Stomach (tissue), 9 donors: ENCODE results near the gene ATR. TPM values are rescaled to one million over a fixed set of nuclear protein-coding genes. Genes with fewer than 3 reads are reported as not detected.

Source experiments
- DNase-seq, 2 donors: peaks; one replicate each; pipeline versions ENCODE4 v3.0.0 to v3.0.0-alpha.2; 2013 to 2019
- H3K27ac ChIP-seq, 5 donors: fragments of 200-600 bp in 4 of 5; sonication (generic) in 4 of 5; one replicate each; pipeline ENCODE4 v1.5.1; 2013 to 2019; ENCODE audit warnings: mild to moderate bottlenecking in 1 of 5, moderate library complexity in 1 of 5
- H3K27me3 ChIP-seq, 3 donors: fragments of 200-600 bp; sonication (generic); one replicate each; pipeline ENCODE4 v1.5.1; 2017 to 2019; ENCODE audit warnings: mixed run types in 1 of 3
- H3K36me3 ChIP-seq, 4 donors: fragments of 200-600 bp; sonication (generic); 1 replicate in 3 of 4; 2 replicates in 1 of 4; pipeline ENCODE4 v1.5.1; 2016 to 2019
- H3K4me1 ChIP-seq, 4 donors: fragments of 200-600 bp; sonication (generic); one replicate each; pipeline ENCODE4 v1.5.1; 2016 to 2019
- H3K4me3 ChIP-seq, 4 donors: fragments of 200-600 bp; sonication (generic) in 3 of 4; one replicate each; pipeline ENCODE4 v1.5.1; 2016 to 2019; ENCODE audit warnings: mild to moderate bottlenecking in 1 of 4
- H3K9me3 ChIP-seq, 4 donors: fragments of 200-600 bp; sonication (generic); one replicate each; pipeline ENCODE4 v1.5.1; 2016 to 2019
- EP300 ChIP-seq: sonication (generic); formaldehyde crosslinking; IDR thresholded peaks from one replicate; pipeline ENCODE4 v1.6.1; 2017; ENCODE audit warnings: antibody characterized with exemption
- POLR2A ChIP-seq, 4 donors: fragments of 450-650 bp; IDR thresholded peaks; one replicate each; pipeline ENCODE4 v1.6.1; 2016; ENCODE audit warnings: antibody characterized with exemption in 4 of 4, control low read depth in 2 of 4, mild to moderate bottlenecking in 1 of 4, moderate library complexity in 1 of 4
- POLR2AphosphoS5 ChIP-seq, 3 donors: sonication (generic); formaldehyde crosslinking; IDR thresholded peaks; one replicate each; pipeline ENCODE4 v1.6.1; 2016; ENCODE audit warnings: antibody characterized with exemption in 3 of 3
- WGBS, 5 donors: extraction: QIAGEN DNeasy Blood & Tissue Kit in 3 of 5; methylation state at CpG; one replicate each; pipeline versions ENCODE4 v1.1.5 to v1.1.7; 2013 to 2018; 5-methylcytosine and 5-hydroxymethylcytosine counted together
- intact Hi-C: fragments of 100-400 bp; cut with DNase I; formaldehyde crosslinking; loops from one replicate; pipeline ENCODE4 v1.15.1; 2023; ENCODE audit warnings: low total_unique reads
- polyA plus RNA-seq, 3 donors: library from polyadenylated mRNA; stranded (reverse); fragments of 200-250 nt; gene quantifications; one replicate each; pipeline ENCODE4 v1.2.3, GENCODE V29; 2013
- total RNA-seq, 5 donors: library from RNA; depleted of rRNA; stranded (reverse); fragments of >200 nt; gene quantifications; one replicate each; pipeline versions ENCODE4 v1.1.0 to v1.2.3, GENCODE V29; 2014 to 2016
- TF ChIP-seq, protein P1 (sequence below), 7 experiments: fragments of 450-650 bp in 4 of 7; fragments of 200-600 bp in 3 of 7; sonication (generic) in 3 of 7; IDR thresholded peaks; one replicate each; pipeline ENCODE4 v1.5.1; 2016 to 2019; ENCODE audit warnings: antibody characterized with exemption in 7 of 7, control low read depth in 2 of 7, mild to moderate bottlenecking in 1 of 7
- donor health status: healthy with polysubstance abuse.
- donor health status: Bipolar disorder and iron deficiency.
- donor health status: healthy.

Gene ATR
- total and polyA plus RNA-seq, 8 donors: 6.0 to 51.0 (median 14.5) TPM

DNA sequence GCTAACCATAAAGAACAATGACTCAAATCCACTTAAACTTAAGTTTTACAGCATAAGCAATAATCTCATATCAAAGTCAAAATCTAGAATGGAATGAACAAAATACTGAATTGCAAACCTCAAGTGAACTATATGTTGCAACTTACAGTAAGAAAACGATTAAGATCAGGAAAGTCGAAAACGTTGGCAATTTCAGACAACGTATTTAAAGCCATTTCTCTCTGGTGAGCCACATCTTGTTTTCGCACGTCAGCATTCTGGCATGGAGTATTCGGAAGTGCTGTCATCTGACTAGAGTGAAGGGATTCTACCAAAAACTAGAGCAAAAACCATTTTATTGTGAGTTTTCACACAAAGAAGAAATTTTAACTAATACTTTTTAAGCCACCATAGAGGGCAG is 28.5 kb downstream of the ATR start:
- H3K4me1 ChIP-seq: no peaks in the 10 kb centered on the region
- no peak for DNase-seq
- peaks cover 11 to 98% (median 97%) of the 10 kb centered on the region in 4 donors for H3K36me3 ChIP-seq
- no peaks in the 10 kb centered on the region for H3K9me3 ChIP-seq
- no peak overlapping the region for H3K27ac ChIP-seq
- intact Hi-C loops: no loop called here
- H3K27me3 ChIP-seq: no peaks in the 10 kb centered on the region
- TF ChIP-seq POLR2AphosphoS5 (IDR thresholded peaks at IDR 0.05): no peak
- no peak overlapping the region for H3K4me3 ChIP-seq
- 94 to 97% (median 97%) methylated on average over 7 of the region's 7 CpGs for whole genome bisulfite sequencing, 5 donors

DNA sequence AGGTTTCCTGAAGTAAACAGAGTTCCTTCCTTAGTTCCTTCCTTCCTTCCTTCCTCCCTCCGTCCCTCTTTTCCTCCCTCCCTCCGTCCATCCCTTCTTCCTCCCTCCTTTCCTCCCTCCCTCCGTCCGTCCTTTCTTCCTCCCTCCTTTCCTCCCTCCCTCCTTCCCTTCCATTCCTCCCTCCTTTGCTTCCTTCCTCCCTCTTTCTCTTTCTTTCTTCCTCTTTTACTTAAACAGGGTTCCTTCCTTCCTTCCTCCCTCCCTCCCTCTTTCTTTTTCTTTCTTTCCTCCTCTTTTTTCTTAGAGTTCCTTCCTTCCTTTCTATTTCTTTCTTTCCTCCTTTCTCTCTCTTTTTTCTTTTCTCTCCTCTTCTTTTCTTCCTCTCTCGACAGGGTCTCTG is 35.2 kb downstream of the ATR start:
- TF ChIP-seq EP300 (no peak), POLR2AphosphoS5 (IDR thresholded peaks at IDR 0.05) (no peak)
- TF ChIP-seq, protein P1, sequence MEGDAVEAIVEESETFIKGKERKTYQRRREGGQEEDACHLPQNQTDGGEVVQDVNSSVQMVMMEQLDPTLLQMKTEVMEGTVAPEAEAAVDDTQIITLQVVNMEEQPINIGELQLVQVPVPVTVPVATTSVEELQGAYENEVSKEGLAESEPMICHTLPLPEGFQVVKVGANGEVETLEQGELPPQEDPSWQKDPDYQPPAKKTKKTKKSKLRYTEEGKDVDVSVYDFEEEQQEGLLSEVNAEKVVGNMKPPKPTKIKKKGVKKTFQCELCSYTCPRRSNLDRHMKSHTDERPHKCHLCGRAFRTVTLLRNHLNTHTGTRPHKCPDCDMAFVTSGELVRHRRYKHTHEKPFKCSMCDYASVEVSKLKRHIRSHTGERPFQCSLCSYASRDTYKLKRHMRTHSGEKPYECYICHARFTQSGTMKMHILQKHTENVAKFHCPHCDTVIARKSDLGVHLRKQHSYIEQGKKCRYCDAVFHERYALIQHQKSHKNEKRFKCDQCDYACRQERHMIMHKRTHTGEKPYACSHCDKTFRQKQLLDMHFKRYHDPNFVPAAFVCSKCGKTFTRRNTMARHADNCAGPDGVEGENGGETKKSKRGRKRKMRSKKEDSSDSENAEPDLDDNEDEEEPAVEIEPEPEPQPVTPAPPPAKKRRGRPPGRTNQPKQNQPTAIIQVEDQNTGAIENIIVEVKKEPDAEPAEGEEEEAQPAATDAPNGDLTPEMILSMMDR (IDR thresholded peaks at IDR 0.05): no peak
- Histone ChIP-seq H3K27ac (no peak overlapping the region), H3K36me3 (peaks cover 0 to 52% (median 45%) of the 10 kb centered on the region in 4 donors), H3K9me3 (no peaks in the 10 kb centered on the region), H3K4me1 (no peaks in the 10 kb centered on the region), H3K27me3 (no peaks in the 10 kb centered on the region), H3K4me3 (no peak overlapping the region)
- no peak for DNase-seq
- intact Hi-C loops: no loop called here
- 86 to 92% (median 90%) methylated on average over 5 of the region's 5 CpGs for WGBS, 5 donors

DNA sequence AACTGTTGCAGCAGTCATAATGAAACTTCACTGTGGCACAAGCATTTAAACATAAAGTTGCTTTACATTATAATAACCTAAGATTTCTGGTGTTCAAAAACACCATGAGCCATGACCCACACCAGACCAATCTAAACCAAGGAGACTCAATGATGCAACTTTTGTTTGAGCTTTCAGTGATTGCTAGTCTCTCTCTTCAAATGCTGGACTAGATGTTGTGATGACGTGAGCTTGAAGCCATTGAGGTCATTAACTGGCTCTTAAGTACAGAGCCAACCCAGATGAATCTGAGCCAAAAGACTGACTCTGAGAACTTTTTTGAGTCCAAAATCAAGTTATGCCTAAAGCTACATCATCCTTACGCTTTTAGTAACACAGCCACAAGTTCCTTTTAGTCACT is 36.5 kb downstream of the ATR start:
- intact Hi-C loops: no loop called here
- Histone ChIP-seq H3K9me3 (no peaks in the 10 kb centered on the region), H3K27me3 (no peaks in the 10 kb centered on the region), H3K36me3 (peaks cover 0 to 53% (median 42%) of the 10 kb centered on the region in 4 donors), H3K4me3 (no peak overlapping the region), H3K4me1 (no peaks in the 10 kb centered on the region), H3K27ac (no peak overlapping the region)
- DNase-seq: no peak
- WGBS, 5 donors: 90 to 100% (median 96%) methylated on average over 2 of the region's 2 CpGs
- TF ChIP-seq EP300 (no peak), POLR2A (IDR thresholded peaks at IDR 0.05) (no peak), POLR2AphosphoS5 (IDR thresholded peaks at IDR 0.05) (no peak)
- TF ChIP-seq, protein P1 (IDR thresholded peaks at IDR 0.05): no peak

DNA sequence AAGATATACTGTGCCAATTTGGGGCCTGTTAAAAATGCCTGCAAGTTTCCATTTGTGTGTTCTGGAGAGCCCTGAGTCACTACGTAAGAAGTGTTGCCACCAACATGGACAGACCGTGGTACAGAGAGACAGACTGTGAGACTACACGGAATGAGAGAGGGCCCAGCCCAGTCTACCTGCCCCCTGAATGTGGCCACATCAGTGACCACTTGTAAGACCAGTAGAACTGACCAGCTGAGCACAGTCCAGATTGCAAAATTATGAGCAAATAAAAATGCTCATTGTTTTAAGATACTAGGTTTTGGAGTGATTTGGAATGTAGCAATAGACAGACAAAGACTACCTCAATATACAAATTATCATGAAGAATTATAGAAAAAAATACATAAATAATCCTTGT is 42.0 kb downstream of the ATR start:
- Histone ChIP-seq H3K9me3 (no peaks in the 10 kb centered on the region), H3K4me1 (no peaks in the 10 kb centered on the region), H3K27me3 (no peaks in the 10 kb centered on the region), H3K36me3 (peaks cover 16 to 76% (median 66%) of the 10 kb centered on the region in 4 donors), H3K27ac (no peak overlapping the region), H3K4me3 (no peak overlapping the region)
- DNase-seq: no peak
- no peak for TF ChIP-seq EP300
- no peak for TF ChIP-seq POLR2A (IDR thresholded peaks at IDR 0.05)
- TF ChIP-seq POLR2AphosphoS5 (IDR thresholded peaks at IDR 0.05): no peak
- TF ChIP-seq, protein P1 (IDR thresholded peaks at IDR 0.05): no peak
- 92 to 99% (median 97%) methylated on average over 3 of the region's 3 CpGs for WGBS, 5 donors
- intact Hi-C loops: no loop called here

DNA sequence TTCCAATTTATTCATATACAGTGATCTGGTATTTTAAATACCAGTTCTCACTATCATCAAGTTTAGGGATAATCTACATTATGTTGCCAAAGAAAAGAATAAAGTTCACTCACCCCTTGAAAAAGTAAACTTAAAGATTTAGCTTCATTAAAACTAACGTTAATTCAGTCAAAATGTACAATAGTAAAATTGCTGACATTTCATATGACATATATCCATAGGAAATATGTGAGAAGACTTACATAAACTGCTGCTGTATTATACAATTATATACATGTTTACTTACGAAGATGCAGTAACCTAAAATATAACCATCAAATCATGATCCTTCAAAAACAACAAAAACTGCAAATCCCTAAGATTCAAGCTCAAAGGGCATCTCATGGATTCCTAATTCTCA is 44.0 kb downstream of the ATR start:
- H3K4me1 ChIP-seq: no peaks in the 10 kb centered on the region
- H3K4me3 ChIP-seq: no peak overlapping the region
- DNase-seq: no peak
- no peak for TF ChIP-seq EP300
- TF ChIP-seq POLR2AphosphoS5 (IDR thresholded peaks at IDR 0.05): no peak
- TF ChIP-seq, protein P1 (IDR thresholded peaks at IDR 0.05): no peak
- no peak for TF ChIP-seq POLR2A (IDR thresholded peaks at IDR 0.05)
- 93 to 98% (median 94%) methylated on average over 2 of the region's 2 CpGs for WGBS, 5 donors
- intact Hi-C loops: no loop called here
- no peak overlapping the region for H3K27ac ChIP-seq
- H3K9me3 ChIP-seq: no peaks in the 10 kb centered on the region
- peaks cover 16 to 69% (median 67%) of the 10 kb centered on the region in 4 donors for H3K36me3 ChIP-seq
- H3K27me3 ChIP-seq: no peaks in the 10 kb centered on the region
